DND-41 (cell line): ENCODE measurements around the gene MANBA.
"Not testable (repeated sequence)": the region's sequence is repeated elsewhere in the genome, so short reads cannot be mapped to it uniquely, and the experiment has no call there.

Source experiments
- ATAC-seq: fragments of 200-7000 bp; cut with Tn5 transposase; 3 replicates; pipeline ENCODE4 v1.9.1; 2021; ENCODE audit warnings: low read depth; ENCODE audit not compliant: insufficient read depth
- DNase-seq: peaks from one replicate; pipeline ENCODE4 v3.0.0-alpha.2; 2020
- H2AFZ ChIP-seq: 2 replicates; pipeline ENCODE4 v1.6.0; 2012; ENCODE audit warnings: low read depth, low read length
- H3K27ac ChIP-seq: 2 replicates; pipeline ENCODE4 v1.5.1; 2012; ENCODE audit warnings: low read length, inconsistent platforms
- H3K27me3 ChIP-seq: fragments of 200-600 bp; sonication (generic); 2 replicates; pipeline ENCODE4 v1.6.0; 2012; ENCODE audit warnings: low read length, mild to moderate bottlenecking, inconsistent platforms; ENCODE audit not compliant: insufficient read depth, poor library complexity
- H3K36me3 ChIP-seq: 2 replicates; pipeline ENCODE4 v1.5.1; 2012; ENCODE audit warnings: low read length, inconsistent platforms; ENCODE audit not compliant: insufficient read depth
- H3K4me1 ChIP-seq: 2 replicates; pipeline ENCODE4 v1.5.1; 2012; ENCODE audit warnings: mild to moderate bottlenecking, low read length; ENCODE audit not compliant: insufficient read depth
- H3K4me2 ChIP-seq: 2 replicates; pipeline ENCODE4 v1.6.0; 2012; ENCODE audit warnings: mild to moderate bottlenecking, moderate library complexity, low read length, inconsistent platforms; ENCODE audit not compliant: insufficient read depth
- H3K4me3 ChIP-seq, 2 experiments: fragments of 200-600 bp in 1 of 2; shearing (Covaris generic) in 1 of 2; 2 replicates each; pipeline ENCODE4 v1.5.1; 2012 to 2016; ENCODE audit warnings: inconsistent platforms in 2 of 2, low read length in 2 of 2, mild to moderate bottlenecking in 2 of 2, low read depth in 1 of 2, moderate library complexity in 1 of 2
- H3K79me2 ChIP-seq: 2 replicates; pipeline ENCODE4 v1.6.0; 2012; ENCODE audit warnings: low read length, inconsistent platforms; ENCODE audit not compliant: insufficient read depth
- H3K9ac ChIP-seq: 2 replicates; pipeline ENCODE4 v1.6.0; 2012; ENCODE audit warnings: low read depth, mild to moderate bottlenecking, inconsistent platforms, low read length, moderate library complexity
- H3K9me3 ChIP-seq: 2 replicates; pipeline ENCODE4 v1.5.1; 2012; ENCODE audit warnings: low read length, moderate library complexity, mild to moderate bottlenecking, inconsistent platforms; ENCODE audit not compliant: insufficient read depth, severe bottlenecking
- H4K20me1 ChIP-seq: 2 replicates; pipeline ENCODE4 v1.6.0; 2012; ENCODE audit warnings: low read length; ENCODE audit not compliant: insufficient read depth
- CTCF ChIP-seq: IDR thresholded peaks from 2 replicates; pipeline ENCODE4 v1.5.1; 2012; ENCODE audit warnings: borderline replicate concordance, low read length, moderate library complexity, mild to moderate bottlenecking; ENCODE audit not compliant: poor library complexity, severe bottlenecking; ENCODE audit errors: extremely low read depth
- EZH2 ChIP-seq: IDR thresholded peaks from 3 replicates; pipeline ENCODE4 v1.6.1; 2012; ENCODE audit warnings: borderline replicate concordance, low read depth, mild to moderate bottlenecking, moderate library complexity, low read length, inconsistent platforms; ENCODE audit not compliant: severe bottlenecking

MANBA gene

GRCh38 chr4:102717448-102718092 is 43.2 kb downstream of the MANBA start:
- H3K36me3 ChIP-seq, result peaks cover 8% of the 10 kb centered on the region; the same call in 1 of the 2 replicates
- no peak for ATAC-seq

GRCh38 chr4:102715057-102715456 is 45.7 kb downstream of the MANBA start:
- H3K9me3 ChIP-seq, result peaks cover 3% of the 10 kb centered on the region
- H3K9ac ChIP-seq, result no peak overlapping the region
- H3K79me2 ChIP-seq, result no peaks in the 10 kb centered on the region
- H3K36me3 ChIP-seq, result peaks cover 11% of the 10 kb centered on the region; the same call in 1 of the 2 replicates
- no peak overlapping the region for H3K4me3 ChIP-seq
- H2AFZ ChIP-seq, result no peak overlapping the region
- ATAC-seq (no peak), DNase-seq (no peak)
- H3K4me1 ChIP-seq, result no peaks in the 10 kb centered on the region
- no peaks in the 10 kb centered on the region for H4K20me1 ChIP-seq
- H3K27me3 ChIP-seq, result no peaks in the 10 kb centered on the region
- H3K27ac ChIP-seq, result no peak overlapping the region
- no peak overlapping the region for H3K4me2 ChIP-seq
- TF ChIP-seq CTCF (peak; percentile 35), EZH2 (no peak)

More at GRCh38 chr4:102717448-102718092, 43.2 kb downstream of the MANBA start:
- H2AFZ ChIP-seq, result no peak overlapping the region
- TF ChIP-seq CTCF (no peak), EZH2 (no peak)
- no peak overlapping the region for H3K27ac ChIP-seq
- H3K9ac ChIP-seq, result no peak overlapping the region
- no peaks in the 10 kb centered on the region for H4K20me1 ChIP-seq
- H3K9me3 ChIP-seq, result peaks cover 3% of the 10 kb centered on the region
- H3K4me1 ChIP-seq, result no peaks in the 10 kb centered on the region
- no peak for DNase-seq
- no peaks in the 10 kb centered on the region for H3K27me3 ChIP-seq
- H3K4me2 ChIP-seq, result no peak overlapping the region
- H3K4me3 ChIP-seq, result no peak overlapping the region
- H3K79me2 ChIP-seq, result no peaks in the 10 kb centered on the region

- not testable (repeated sequence) for H3K36me3 ChIP-seq, H4K20me1 ChIP-seq, H3K4me1 ChIP-seq, H3K4me2 ChIP-seq, H3K27me3 ChIP-seq, H3K79me2 ChIP-seq, H3K4me3 ChIP-seq, H2AFZ ChIP-seq, H3K9ac ChIP-seq, H3K27ac ChIP-seq, ATAC-seq, H3K9me3 ChIP-seq, DNase-seq
These were observed 47.0 kb downstream of the MANBA start for GRCh38 chr4:102713774-102714173.

GRCh38 chr4:102713096-102713495 is 47.7 kb downstream of the MANBA start:
- H3K27me3 ChIP-seq, result no peaks in the 10 kb centered on the region
- H3K4me1 ChIP-seq, result no peaks in the 10 kb centered on the region
- no peak overlapping the region for H3K4me3 ChIP-seq
- no peak overlapping the region for H3K4me2 ChIP-seq
- ATAC-seq (no peak), DNase-seq (no peak)
- no peak overlapping the region for H3K27ac ChIP-seq
- no peaks in the 10 kb centered on the region for H3K9me3 ChIP-seq
- no peaks in the 10 kb centered on the region for H3K79me2 ChIP-seq
- H4K20me1 ChIP-seq, result no peaks in the 10 kb centered on the region
- no peak overlapping the region for H3K9ac ChIP-seq
- TF ChIP-seq CTCF, result no peak
- TF ChIP-seq EZH2, result no peak
- peaks cover 3% of the 10 kb centered on the region; the same call in 1 of the 2 replicates for H3K36me3 ChIP-seq
- H2AFZ ChIP-seq, result no peak overlapping the region
